GM19023 (cell line): Measurements from ENCODE around the gene RLN3.

Experiments used
- ATAC-seq: cut with Tn5 transposase; IDR thresholded peaks from one replicate; pipeline ENCODE4 v1.9.1; 2021; ENCODE audit warnings: mild to moderate bottlenecking, moderate library complexity; ENCODE audit not compliant: unreplicated experiment

RLN3 gene

DNA sequence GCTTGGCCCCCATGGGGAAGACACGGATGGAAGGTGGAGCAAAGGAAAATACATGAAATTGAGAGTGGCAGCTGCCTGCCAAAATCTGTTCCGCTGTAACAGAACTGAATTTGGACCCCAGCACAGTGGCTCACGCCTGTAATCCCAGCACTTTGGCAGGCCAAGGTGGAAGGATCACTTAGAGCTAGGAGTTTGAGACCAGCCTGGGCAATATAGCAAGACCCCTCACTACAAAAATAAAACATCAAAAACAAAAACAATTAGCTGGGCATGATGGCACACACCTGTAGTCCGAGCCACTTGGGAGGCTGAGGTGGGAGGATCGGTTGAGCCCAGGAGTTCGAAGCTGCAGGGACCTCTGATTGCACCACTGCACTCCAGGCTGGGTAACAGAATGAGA lies 24.5 kb downstream of the RLN3 start:
- no peak for ATAC-seq

DNA sequence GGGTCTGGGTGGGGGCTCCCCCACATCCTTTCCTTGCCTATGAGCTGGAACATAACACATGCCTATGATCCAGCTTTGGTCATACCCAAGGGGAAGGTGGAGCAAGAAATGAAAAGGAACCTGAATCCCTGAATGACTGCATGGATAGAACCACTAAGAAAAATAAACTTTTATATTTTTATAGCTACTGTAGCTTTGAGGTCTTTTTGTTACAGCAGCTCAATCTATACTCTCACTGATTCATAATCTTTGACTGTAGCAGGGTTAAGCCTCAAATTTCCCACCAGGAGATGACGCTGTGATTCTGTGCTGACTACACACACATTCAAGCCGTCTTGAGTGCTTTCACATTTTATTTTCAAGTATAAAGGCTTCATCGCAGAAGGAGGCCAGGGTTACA lies 25.1 kb downstream of the RLN3 start:
- no peak for ATAC-seq

DNA sequence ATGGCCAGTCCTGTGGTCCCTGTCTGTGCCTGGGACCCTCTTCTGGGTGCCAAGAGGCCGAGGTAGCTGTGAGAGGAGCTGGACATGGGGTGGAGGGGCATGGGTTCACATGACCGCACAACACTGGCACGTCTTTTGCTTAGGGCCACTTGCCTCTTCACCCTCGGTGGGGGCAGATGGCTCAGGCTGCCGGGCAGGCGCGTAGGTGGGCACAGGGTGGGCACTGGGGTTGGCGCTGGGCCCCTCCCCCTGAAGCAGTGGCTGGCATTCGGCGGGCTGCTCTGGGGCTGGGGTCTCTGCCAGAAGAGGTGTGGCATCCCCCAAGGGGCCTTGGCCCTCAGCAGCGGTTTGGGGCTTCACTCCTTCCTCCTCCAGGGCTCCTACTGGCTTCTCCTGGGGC lies 25.6 kb downstream of the RLN3 start:
- ATAC-seq: no peak

DNA sequence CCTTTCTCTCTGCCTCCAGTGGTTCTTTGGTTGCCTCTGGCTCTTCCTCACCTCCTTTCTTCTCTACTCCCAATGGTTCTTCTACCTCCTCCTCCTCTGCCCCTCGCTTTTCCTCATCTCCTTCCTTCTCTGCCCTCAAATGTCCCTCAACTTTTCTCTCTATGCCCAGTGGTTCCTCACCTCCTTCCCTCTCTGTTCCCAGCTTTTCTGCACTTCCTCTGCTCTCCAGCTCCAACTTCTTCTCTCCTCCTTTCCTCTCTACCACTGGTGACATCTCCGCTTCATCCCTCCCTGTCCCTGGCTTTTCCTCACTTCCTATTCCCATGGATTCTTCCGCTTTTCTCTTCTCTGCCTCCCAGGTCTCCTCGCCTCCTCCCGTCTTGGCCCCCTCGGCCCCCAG lies 26.2 kb downstream of the RLN3 start:
- ATAC-seq: no peak

DNA sequence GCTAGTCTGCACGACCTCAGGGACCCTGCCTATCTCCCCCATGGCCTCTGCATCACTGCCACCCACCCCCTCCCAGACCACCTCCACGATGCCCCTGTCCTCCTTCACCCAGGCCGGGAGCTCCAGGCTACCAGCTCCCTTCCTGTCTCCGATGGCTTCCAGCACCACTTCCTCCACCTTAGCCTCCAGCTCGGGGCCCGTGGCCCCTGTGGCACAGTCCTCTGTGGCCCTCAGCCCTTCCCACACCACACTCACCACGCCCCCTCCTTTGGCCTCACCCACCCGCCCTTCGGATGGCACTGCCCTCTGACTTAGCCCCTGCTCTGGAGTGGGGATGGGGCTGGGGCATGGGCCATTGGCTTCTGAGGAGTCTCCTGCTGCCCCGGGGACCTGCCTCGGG lies 26.8 kb downstream of the RLN3 start:
- no peak for ATAC-seq

DNA sequence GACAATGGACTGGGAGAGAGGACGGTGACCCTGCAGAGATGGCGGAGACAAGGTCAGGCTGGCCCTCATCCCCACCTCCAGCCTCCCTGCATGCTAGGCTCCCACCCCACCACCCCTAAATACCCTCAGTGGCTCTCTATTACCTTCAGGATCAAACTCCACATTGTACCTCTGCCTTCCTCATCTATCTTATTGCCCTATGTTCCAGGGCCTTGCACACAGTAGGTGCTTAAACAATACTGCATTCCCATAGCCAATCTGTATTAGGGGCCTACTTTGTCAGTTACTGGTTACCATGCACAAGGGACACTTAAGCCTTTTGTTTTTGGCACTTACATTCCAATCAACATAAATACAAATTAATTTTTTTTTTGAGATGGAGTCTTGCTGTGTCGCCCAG lies 27.4 kb downstream of the RLN3 start:
- ATAC-seq: no peak

DNA sequence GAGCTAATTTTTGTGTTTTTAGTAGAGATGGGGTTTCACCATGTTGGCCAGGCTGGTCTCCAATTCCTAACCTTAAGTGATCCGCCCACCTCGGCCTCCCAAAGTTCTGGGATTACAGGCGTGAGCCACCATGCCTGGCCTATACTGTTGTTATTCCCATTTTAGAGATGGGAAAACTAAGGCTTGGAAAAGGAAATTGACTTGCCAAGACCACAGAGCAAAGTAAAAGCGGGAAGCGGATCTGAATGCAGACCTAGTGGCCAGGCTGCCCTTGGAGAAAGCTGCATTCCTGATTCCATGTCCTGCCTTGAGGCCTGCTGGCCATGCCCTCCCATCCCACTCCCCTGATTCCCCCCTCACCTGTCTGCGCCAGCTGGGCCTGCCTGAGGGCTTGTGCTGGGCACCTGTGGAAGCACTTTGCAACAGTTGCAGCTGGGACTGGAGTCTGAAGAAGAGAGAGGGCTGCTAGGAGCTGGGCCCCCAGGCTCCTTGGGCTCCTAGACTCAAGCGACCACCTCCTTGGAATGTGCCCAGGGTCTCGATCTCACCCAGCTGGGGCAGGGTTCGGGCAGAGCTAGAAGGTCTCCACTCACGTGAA lies 28.2 kb downstream of the RLN3 start:
- ATAC-seq: no peak

DNA sequence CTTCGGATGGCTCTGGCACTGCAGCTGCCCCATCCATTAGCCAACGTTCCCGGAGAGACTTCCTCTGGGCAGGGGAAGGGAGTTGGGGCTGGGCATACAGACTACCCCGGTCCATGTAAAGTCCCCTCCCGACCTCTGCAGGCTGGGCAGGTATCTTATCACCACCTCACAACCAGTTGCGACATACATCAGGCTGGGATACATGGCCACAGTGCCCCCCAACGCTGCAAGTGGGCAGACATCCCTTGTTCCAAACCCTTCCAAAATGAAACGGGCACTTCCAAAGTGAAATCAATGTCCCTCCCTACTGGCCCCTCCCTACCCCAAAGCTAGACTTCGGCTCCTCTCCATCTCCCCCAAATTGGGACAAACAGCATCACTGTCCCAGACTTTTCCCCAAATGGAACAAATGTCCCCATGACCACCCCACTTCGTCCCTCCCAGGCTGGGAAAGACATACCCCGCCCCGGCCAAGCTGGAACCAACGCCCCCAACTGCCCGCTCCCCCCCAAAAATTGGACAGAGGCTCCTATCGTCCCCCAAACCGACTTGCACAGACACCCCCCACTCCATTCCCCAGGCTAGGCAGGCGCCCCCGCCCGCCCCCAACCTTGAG lies 28.9 kb downstream of the RLN3 start:
- no peak for ATAC-seq

DNA sequence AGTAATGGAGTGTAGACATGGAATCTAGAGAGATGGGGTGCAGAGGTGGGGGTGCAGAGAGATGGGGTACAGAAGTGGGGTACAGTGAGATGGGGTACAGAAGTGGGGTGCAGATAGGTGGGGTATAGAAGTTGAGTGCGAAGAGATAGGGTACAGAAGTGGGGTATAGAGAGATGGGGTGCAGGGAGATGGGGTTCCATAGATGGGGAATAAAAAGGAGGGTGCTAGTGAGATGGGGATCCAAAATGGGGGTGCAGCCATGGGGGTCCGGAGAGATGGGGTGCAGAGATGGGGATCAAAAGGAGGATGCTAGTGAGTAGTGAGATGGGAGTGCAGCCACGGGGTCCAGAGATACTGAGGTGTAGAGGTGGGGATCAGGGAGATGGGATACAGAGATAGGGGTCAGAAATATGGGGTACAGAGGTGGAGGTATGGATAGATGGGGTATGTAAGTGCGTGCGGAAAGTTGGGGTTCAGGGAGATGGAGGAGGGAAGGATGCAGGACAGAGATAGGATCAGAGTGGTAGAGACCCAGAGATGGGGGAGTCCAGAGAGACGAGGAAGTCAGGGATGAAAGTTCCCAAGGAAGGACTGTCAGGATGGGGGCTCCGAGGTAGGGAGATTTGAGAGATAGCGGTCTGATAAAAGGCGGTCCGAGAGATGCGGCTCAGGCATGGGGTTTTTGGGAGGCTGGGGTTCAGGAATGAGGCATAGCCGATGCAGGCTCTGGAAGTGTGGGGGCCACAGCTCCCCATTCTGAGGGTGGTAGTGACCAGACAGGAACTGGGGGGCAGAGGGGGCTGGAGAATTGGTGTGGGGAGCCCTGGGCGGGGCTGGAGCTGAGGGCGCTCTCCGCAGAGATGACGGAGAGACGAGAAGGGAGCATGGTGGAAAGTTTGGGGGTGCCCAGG lies 30.5 kb downstream of the RLN3 start:
- no peak for ATAC-seq

DNA sequence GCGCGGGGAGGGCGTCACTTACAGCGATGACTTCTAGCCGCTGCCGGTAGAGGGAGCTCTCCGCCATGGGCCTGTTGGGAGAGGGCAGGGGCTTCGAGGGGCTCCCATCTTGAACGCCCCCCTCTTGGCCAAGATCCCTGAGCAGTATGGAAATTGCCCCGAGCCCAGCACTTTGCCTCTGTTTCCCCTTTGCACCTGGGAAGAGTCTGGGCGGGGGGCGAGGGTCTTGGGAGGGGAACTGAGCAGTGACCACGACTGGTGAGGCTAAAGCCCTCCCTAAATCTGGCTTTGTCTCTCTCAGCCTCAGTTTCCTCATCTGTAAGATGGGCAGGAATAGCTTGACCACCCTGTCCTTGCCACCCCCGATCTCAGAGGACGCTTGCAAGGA lies 31.1 kb downstream of the RLN3 start:
- ATAC-seq: no peak

DNA sequence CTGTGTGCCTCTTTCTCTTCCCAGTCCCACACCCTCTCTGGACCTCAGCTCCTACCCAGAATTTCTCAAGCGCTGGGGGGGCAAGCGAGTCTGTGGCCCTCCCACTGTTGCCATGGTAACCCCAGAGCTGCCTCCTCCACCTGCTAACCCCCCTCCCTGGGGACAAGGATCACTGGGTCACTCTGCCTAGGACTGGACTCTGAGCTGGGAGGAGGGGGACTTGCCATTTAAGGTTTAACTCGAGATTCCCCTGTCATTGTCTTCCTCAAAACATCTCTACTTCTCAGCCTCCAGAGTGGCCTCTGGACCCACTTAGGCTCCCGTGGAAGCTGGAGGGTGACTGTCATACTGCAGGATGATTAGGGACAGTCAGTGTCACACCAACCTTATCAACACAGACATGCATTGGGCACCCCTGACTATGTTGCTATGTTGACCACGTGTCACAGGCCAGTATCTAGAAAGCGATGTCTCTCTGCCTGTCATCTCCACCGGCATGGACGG lies 31.8 kb downstream of the RLN3 start:
- no peak for ATAC-seq

DNA sequence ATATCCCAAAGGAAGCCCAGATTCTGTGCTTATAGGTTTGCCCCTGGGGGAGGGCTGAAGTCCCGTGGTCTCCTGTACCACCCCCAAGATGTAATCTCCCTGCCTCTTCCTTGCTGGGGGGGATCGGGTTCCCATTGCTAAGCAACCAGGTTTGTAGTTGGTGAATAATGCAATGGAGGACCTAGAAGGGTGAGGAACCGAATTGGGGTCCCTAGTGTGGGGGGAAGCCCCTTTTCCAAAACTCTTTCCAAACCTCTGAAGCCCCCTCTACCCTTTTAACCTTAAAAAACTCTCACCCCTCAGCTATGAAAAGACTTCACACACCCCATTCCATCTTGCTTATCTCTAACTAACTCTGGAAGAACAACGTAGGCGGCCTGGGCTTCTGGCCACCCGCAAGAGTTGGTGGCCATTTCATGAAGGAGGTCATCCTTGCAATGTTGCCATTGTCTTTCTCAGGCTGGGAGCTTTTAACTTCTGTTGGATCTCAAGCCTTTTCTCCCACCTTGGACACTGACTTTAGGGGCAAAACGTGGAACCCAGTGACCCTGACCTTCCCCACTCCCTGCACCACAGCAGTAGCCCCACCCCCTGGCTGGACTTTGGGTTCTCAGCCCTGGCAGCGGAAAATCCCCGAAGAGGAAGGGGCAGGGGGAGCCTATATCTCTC lies 33.3 kb downstream of the RLN3 start:
- ATAC-seq: no peak

DNA sequence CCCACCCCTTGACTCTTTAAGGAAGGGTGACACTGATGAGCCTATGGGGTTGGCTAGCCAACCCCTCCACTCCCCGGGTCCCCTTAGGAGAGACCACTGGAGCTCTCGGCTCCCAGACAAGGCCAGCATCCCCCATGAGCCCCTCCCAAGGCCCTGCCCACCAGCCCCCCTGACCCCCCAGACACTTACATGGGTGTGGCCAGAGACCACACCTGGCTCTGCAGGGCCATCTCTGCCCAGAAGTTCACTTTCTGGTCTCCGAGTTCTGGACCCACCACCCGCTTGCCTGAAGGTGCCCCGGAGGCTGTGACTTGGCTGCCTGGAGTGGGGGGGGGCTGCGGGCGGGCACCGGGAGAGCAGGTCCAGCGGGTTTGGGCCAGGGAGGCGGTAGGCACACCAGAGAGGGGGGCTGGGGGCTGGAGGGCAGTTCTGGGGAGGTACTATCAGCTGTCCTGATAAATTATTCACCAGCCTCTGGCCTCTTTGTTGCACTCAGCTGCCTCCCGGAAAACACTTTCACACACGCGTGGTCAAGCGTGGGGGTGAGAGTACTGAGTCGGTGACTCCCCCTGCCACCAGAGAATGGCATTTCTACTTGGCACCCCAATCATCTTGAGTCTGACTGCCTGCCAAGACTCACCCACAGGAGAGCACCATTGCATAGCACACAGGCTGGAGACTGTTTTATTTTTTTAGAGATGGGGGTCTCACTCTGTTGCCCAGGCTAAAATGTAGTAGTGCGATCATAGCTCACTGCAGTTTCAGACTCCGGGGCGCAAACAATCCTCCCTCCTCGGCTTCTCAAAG lies 34.0 kb downstream of the RLN3 start, which contains the start of gene PALM3:
TSS of gene PALM3 (minus strand) at position 326 of the 807 bp plus-strand sequence. CDS start at position 230, 96 bp downstream.
- ATAC-seq: no peak

DNA sequence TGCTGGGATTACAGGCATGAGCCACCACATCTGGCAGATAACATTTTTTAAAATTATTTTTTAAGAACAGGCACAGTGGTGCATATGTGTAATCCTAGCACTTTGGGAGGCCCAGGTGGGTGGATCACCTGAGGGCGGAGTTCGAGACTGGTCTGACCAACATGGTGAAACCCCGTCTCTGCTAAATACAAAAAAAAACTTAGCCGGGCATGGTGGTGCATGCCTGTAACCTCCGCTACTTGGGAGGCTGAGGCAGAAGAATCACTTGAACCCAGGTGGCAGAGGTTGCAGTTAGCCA lies 34.6 kb downstream of the RLN3 start:
- no peak for ATAC-seq

DNA sequence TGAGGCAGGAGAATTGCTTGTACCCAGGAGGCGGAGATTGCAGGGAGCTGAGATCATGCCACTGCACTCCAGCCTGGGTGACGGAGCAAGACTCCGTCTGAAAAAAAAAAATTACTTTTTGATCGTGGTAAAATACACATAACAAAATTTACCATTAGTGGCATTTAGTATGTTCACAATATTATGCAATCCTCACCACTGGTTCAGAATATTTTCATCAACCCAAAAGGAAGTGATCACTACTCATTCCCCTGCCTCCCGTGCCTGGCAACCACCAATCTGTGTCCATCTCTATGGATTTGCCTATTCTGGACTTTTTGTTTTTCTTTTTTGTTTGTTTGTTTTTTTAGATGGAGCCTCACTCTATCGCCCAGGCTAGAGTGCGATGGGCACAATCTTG lies 35.2 kb downstream of the RLN3 start:
- no peak for ATAC-seq

DNA sequence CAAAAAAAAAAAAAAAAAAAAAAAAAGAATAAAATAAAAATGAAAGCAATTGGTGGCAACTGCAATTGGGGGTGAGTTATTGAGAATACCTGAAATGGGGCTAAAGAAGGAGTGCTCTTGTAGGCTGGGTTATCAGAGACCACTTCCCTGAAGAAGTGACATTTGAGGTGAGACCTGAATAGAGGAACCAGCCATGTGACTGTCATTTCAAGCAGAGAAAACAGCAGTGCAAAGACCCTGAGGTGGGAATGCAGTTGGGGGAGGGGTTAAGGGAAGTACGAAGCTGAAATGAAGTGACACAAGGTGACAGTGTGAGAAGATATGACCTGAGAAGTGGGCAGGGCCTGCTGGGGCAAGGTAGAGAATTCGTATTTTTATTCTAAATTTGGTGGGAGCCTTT lies 38.2 kb downstream of the RLN3 start:
- ATAC-seq: no peak

DNA sequence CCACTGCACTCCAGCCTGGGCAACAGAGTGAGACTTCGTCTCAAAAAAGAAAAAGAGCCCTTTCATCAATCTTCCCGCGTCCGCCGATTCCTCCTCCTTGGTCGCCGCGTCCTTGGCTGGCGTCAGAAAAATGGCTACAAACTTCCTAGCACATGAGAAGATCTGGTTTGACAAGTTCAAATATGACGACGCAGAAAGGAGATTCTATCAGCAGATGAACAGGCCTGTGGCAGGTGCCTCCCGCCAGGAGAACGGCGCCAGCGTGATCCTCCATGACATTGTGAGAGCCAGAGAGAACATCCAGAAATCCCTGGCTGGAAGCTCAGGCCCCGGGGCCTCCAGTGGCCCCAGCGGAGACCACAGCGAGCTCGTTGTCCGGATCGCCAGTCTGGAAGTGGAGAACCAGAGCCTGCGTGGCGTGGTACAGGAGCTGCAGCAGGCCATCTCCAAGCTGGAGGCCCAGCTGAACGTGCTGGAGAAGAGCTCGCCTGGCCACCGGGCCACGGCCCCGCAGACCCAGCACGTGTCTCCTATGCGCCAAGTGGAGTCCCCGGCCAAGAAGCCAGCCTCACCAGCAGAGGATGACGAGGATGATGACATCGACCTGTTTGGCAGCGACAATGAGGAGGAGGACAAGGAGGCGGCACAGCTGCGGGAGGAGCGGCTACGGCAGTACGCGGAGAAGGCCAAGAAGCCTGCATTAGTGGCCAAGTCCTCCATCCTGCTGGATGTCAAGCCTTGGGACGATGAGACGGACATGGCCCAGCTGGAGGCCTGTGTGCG lies 42.5 kb downstream of the RLN3 start:
- ATAC-seq: no peak

DNA sequence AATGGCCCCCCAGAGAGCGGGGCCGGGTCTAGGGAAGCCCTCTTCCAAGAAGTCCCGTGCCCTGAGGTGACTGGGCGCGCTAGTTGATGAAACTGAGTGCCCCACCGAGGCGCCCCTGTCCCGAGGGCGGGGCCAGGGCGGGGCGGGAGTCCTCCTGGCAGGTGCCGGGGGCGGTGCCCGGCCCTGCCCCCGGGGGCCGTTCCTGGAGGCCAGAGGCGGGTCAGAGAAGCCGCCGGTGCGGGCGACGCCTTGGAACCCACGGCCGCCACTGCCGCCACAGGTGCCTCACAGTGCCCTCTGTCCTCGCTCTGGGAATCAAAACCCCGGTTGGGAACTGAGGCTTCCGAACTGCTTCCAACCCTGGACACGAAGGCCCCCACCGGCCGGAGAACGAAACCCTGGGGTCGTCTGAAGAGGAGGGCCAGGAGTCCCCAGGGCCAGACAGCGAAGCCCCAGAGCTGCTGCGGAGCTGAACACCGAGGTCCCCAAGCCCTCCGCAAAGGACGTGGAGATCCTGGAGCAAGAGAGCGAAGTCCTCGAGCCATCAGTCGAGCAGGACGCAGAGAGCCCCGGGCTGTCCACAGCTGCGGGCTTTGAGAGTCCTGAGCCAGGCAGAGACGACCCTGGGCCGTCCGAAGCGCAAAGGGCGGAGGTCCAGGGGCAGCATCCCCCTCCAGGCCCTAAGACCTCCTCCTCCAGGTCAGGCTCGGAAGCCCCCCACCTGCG lies 44.8 kb downstream of the RLN3 start, which contains the start of gene MISP3:
TSS of gene MISP3 (plus strand) at position 252 of the 726 bp plus-strand sequence. CDS start 524 bp downstream, outside the sequence.
- no peak for ATAC-seq
